Lower lobe of right lung (tissue), 2 donors: ENCODE measurements around the gene EIF5AL1. TPM values are rescaled to one million over a fixed set of nuclear protein-coding genes. Genes with fewer than 3 reads are reported as not detected.

Experiments used
- ATAC-seq, 2 donors: fragments of 200-7000 bp; cut with Tn5 transposase; one replicate each; pipeline ENCODE4 v1.9.1; 2020 to 2022; ENCODE audit warnings: mild to moderate bottlenecking in 2 of 2, moderate library complexity in 2 of 2
- DNase-seq: peaks from one replicate; pipeline ENCODE4 v3.0.0-alpha.2; 2020
- H3K27ac ChIP-seq: fragments of 200-600 bp; one replicate; pipeline ENCODE4 v1.8.0; 2022
- H3K27me3 ChIP-seq: fragments of 200-600 bp; one replicate; pipeline ENCODE4 v1.8.0; 2022; ENCODE audit warnings: low read depth
- H3K36me3 ChIP-seq: fragments of 200-600 bp; one replicate; pipeline ENCODE4 v1.8.0; 2022; ENCODE audit warnings: mild to moderate bottlenecking
- H3K4me1 ChIP-seq: fragments of 200-600 bp; one replicate; pipeline ENCODE4 v1.8.0; 2022
- H3K4me3 ChIP-seq: fragments of 200-600 bp; one replicate; pipeline ENCODE4 v1.8.0; 2022; ENCODE audit warnings: mild to moderate bottlenecking
- H3K9me3 ChIP-seq: fragments of 200-600 bp; one replicate; pipeline ENCODE4 v1.8.0; 2022
- CTCF ChIP-seq: fragments of 200-600 bp; IDR thresholded peaks from one replicate; pipeline ENCODE4 v1.8.0; 2022; ENCODE audit warnings: antibody characterized with exemption, mild to moderate bottlenecking
- intact Hi-C: fragments of 100-400 bp; cut with DNase I; formaldehyde crosslinking; loops from one replicate; pipeline ENCODE4 v1.11.0; 2022
- total RNA-seq: library from RNA; stranded (reverse); fragmentation: NEBNext Ultra II Directional; extraction: Animal tissue kit (Norgen Biotek cat#: 25700); gene quantifications from one replicate; pipeline ENCODE4 v1.2.1, GENCODE V29; 2021
- donor health status: DM: no; HTN: yes; CAD: no; lungs with severe emphysema.

EIF5AL1 gene
- total RNA-seq, 1 donor from 2014 or later: not detected

GRCh38 chr10:79482304-79482703, 30.0 kb upstream of the EIF5AL1 start:
- Histone ChIP-seq H3K9me3 (no peaks in the 10 kb centered on the region), H3K27me3 (no peaks in the 10 kb centered on the region), H3K4me1 (no peaks in the 10 kb centered on the region), H3K36me3 (no peaks in the 10 kb centered on the region), H3K27ac (no peak overlapping the region), H3K4me3 (no peak overlapping the region)
- DNase-seq (no peak), ATAC-seq (no peak)
- intact Hi-C loops: no loop called here
- TF ChIP-seq CTCF: no peak

DNA sequence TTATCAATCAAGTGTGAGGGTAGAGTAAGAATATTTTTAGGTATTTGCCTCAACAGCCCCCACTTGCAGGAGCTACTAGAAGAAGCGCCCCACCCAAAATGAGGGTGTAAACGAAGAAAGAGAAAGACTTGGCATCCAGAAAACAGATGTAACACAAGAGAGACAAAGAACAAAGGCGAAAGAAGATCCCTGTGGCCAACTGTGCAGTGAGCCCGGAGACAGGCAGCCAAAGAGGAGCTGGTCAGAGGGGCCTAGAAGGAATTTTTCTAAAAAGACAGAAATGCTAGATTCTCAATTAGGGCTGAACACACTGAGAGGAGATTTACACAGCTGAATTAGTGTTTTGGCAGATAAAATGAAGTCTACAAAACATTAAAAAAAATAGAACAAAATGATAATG, 29.6 kb upstream of the EIF5AL1 start:
- intact Hi-C loops: no loop called here
- Histone ChIP-seq H3K4me3 (no peak overlapping the region), H3K36me3 (no peaks in the 10 kb centered on the region), H3K4me1 (peaks cover under 1% of the 10 kb centered on the region), H3K27me3 (no peaks in the 10 kb centered on the region), H3K9me3 (no peaks in the 10 kb centered on the region), H3K27ac (no peak overlapping the region)
- DNase-seq (no peak), ATAC-seq (no peak)
- TF ChIP-seq CTCF: no peak

DNA sequence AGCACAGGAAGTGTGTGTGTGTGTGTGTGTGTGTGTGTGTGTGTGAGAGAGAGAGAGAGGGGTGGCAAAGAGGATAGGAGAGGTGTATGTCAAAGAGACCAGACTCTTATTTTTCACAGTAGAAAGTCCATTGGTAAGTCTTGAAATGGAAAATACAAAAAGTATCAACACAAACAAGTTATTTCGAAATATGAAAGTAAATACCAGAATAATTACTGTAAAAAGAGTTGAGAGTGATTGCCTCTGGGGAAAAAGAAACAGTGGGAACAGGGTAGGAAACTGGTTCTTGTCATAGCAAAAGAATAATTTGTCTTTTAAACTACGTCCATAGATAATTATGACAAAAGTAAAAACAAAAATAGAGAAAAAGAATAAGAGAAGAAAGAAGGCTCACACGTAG, 29.0 kb upstream of the EIF5AL1 start:
- Histone ChIP-seq H3K9me3 (no peaks in the 10 kb centered on the region), H3K4me1 (peaks cover 4% of the 10 kb centered on the region), H3K27me3 (no peaks in the 10 kb centered on the region), H3K4me3 (no peak overlapping the region), H3K36me3 (no peaks in the 10 kb centered on the region), H3K27ac (peak overlapping the region; percentile 72)
- intact Hi-C loops: no loop called here
- ATAC-seq (no peak), DNase-seq (no peak)
- no peak for TF ChIP-seq CTCF

GRCh38 chr10:79483948-79484347, 28.4 kb upstream of the EIF5AL1 start:
- Histone ChIP-seq H3K4me1 (peaks cover 9% of the 10 kb centered on the region), H3K27ac (peak overlapping the region; percentile 72), H3K9me3 (no peaks in the 10 kb centered on the region), H3K4me3 (no peak overlapping the region), H3K27me3 (no peaks in the 10 kb centered on the region), H3K36me3 (no peaks in the 10 kb centered on the region)
- no peak for TF ChIP-seq CTCF
- intact Hi-C loops: no loop called here
- no peak for DNase-seq
- ATAC-seq: peak; percentile 23 to 25

DNA sequence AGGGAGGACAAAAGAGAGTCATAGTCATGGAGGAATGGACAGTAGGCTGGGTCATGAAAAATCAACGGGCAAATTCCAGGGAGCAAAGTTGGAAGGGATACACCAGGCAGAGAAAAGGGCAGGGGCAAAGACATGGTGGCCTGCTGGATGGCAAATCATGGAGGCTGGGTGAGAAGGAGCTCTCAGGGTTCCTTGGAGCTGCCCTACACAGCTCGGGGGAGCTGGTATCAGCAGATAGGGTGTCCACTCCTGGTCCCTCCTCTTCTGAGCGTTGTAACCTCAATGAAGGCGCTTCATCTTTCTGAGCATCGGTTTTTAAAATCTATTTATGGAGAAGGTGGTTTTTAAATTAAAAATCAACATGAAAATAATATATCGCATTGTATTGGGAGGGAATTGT, 27.9 kb upstream of the EIF5AL1 start:
- no peaks in the 10 kb centered on the region for H3K36me3 ChIP-seq
- intact Hi-C loops: no loop called here
- H3K9me3 ChIP-seq: no peaks in the 10 kb centered on the region
- H3K4me1 ChIP-seq: peaks cover 15% of the 10 kb centered on the region
- H3K27me3 ChIP-seq: no peaks in the 10 kb centered on the region
- H3K4me3 ChIP-seq: no peak overlapping the region
- no peak overlapping the region for H3K27ac ChIP-seq
- DNase-seq (no peak), ATAC-seq (no peak)
- TF ChIP-seq CTCF: no peak
